ENCODE data around the gene CNTNAP2.
A peak's percentile ranks its signal among the peaks of the same experiment; 100 is the strongest.

Gene CNTNAP2

GRCh38 chr7:146658604-146659003 is 542.0 kb downstream of the CNTNAP2 start:
- H2BK5ac ChIP-seq (ENCODE audit: low read depth, low read length, poor library complexity) = no peak overlapping the region
- no peak overlapping the region for H2BK120ac ChIP-seq (ENCODE audit: insufficient read depth, low read length, poor library complexity)
- no peaks in the 10 kb centered on the region for H3K79me2 ChIP-seq (ENCODE audit: control insufficient read depth, insufficient read depth, low read length, poor library complexity)
- H2BK12ac ChIP-seq (ENCODE audit: low read length) = no peak overlapping the region
- no peak overlapping the region for H3K9ac ChIP-seq (ENCODE audit: low read length)
- DNase-seq = no peak
- H2AFZ ChIP-seq (ENCODE audit: insufficient read depth, low read length, poor library complexity) = no peak overlapping the region
- H3K27ac ChIP-seq (ENCODE audit: low read depth, low read length) = no peak overlapping the region
- H3K9me3 ChIP-seq (ENCODE audit: insufficient read depth, low read depth, low read length) = no peaks in the 10 kb centered on the region
- no peak overlapping the region for H4K12ac ChIP-seq (ENCODE audit: low read depth, low read length)
- H3K18ac ChIP-seq (ENCODE audit: low read length) = no peak overlapping the region
- H3K4me1 ChIP-seq (ENCODE audit: control insufficient read depth in 1 of 2, insufficient read depth in 2 of 2, low read length in 2 of 2) = no peaks in the 10 kb centered on the region
- H2AK5ac ChIP-seq (ENCODE audit: low read length) = no peak overlapping the region
- no peak overlapping the region for H3K4me2 ChIP-seq (ENCODE audit: low read length)
- H3K27me3 ChIP-seq (ENCODE audit: insufficient read depth, low read length) = no peaks in the 10 kb centered on the region
- no peak overlapping the region for H3K4me3 ChIP-seq (ENCODE audit: low read depth, low read length)
- H3K23ac ChIP-seq (ENCODE audit: low read length) = no peak overlapping the region
- H3K4ac ChIP-seq (ENCODE audit: low read depth, low read length) = no peak overlapping the region
- no peak overlapping the region for H4K8ac ChIP-seq (ENCODE audit: low read depth, low read length)
- H3K14ac ChIP-seq (ENCODE audit: low read length) = no peak overlapping the region
- no CpG with 5 or more reads among the region's 4 CpGs for WGBS (ENCODE audit: extremely low coverage, insufficient coverage, insufficient read length)
- no peaks in the 10 kb centered on the region for H3K36me3 ChIP-seq (ENCODE audit: control insufficient read depth in 1 of 2, insufficient read depth in 2 of 2, low read length in 2 of 2)
- no peak overlapping the region for H4K91ac ChIP-seq (ENCODE audit: low read depth, low read length)
- H3K79me1 ChIP-seq (ENCODE audit: low read length) = no peaks in the 10 kb centered on the region

DNA sequence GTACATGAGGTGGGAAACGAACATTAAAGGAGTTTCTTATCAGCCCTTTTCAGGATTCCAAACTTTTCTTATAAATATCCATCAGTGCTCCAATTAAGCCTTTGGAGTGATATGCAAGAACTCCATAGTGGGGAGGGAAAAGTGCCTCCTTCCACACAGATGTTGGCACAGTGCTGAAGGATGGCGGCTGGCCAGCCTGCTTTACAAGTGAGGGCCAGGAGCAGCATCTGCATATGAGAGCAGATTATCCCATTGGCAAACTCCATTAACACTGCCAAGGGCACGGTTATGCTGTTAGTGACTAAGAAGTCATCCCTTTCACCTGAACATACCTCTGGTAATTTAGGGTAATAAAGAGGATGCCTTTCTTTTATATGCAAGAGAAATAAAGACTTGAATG is 543.1 kb downstream of the CNTNAP2 start:
- no peak overlapping the region for H3K9ac ChIP-seq (ENCODE audit: low read length)
- no peak overlapping the region for H2AFZ ChIP-seq (ENCODE audit: insufficient read depth, low read length, poor library complexity)
- no peaks in the 10 kb centered on the region for H3K79me2 ChIP-seq (ENCODE audit: control insufficient read depth, insufficient read depth, low read length, poor library complexity)
- H3K79me1 ChIP-seq (ENCODE audit: low read length) = no peaks in the 10 kb centered on the region
- H3K4me2 ChIP-seq (ENCODE audit: low read length) = no peak overlapping the region
- H2BK12ac ChIP-seq (ENCODE audit: low read length) = no peak overlapping the region
- no peak overlapping the region for H2BK5ac ChIP-seq (ENCODE audit: low read depth, low read length, poor library complexity)
- no peak overlapping the region for H3K14ac ChIP-seq (ENCODE audit: low read length)
- no peak overlapping the region for H3K27ac ChIP-seq (ENCODE audit: low read depth, low read length)
- H4K8ac ChIP-seq (ENCODE audit: low read depth, low read length) = no peak overlapping the region
- H3K27me3 ChIP-seq (ENCODE audit: insufficient read depth, low read length) = no peaks in the 10 kb centered on the region
- H3K4ac ChIP-seq (ENCODE audit: low read depth, low read length) = no peak overlapping the region
- no peak overlapping the region for H2AK5ac ChIP-seq (ENCODE audit: low read length)
- no peak overlapping the region for H4K12ac ChIP-seq (ENCODE audit: low read depth, low read length)
- no CpG with 5 or more reads among the region's 3 CpGs for WGBS (ENCODE audit: extremely low coverage, insufficient coverage, insufficient read length)
- H3K9me3 ChIP-seq (ENCODE audit: insufficient read depth, low read depth, low read length) = no peaks in the 10 kb centered on the region
- H2BK120ac ChIP-seq (ENCODE audit: insufficient read depth, low read length, poor library complexity) = no peak overlapping the region
- no peak overlapping the region for H4K91ac ChIP-seq (ENCODE audit: low read depth, low read length)
- no peaks in the 10 kb centered on the region for H3K36me3 ChIP-seq (ENCODE audit: control insufficient read depth in 1 of 2, insufficient read depth in 2 of 2, low read length in 2 of 2)
- DNase-seq = no peak
- H3K4me1 ChIP-seq (ENCODE audit: control insufficient read depth in 1 of 2, insufficient read depth in 2 of 2, low read length in 2 of 2) = no peaks in the 10 kb centered on the region
- H3K18ac ChIP-seq (ENCODE audit: low read length) = no peak overlapping the region
- H3K4me3 ChIP-seq (ENCODE audit: low read depth, low read length) = no peak overlapping the region
- H3K23ac ChIP-seq (ENCODE audit: low read length) = peak overlapping the region; percentile 25

DNA sequence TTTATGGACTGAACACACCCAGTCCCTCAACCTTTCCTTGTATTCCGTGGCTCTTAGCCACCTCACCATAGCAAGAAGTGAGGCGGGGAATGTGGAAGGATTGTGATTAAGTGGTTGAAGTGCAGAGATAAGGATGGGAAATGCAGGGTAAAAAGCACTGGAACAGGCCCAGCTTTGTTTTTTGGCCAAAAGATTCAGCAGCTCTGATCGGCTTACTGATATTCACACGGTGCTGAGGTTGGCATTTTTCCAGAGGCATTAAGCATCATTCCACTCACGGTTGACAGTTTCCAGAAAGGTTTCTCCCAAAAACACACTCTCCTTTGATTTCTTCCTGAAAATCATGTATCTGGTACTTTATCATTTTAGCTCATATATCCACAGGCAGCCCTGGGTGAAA is 544.2 kb downstream of the CNTNAP2 start:
- H2AFZ ChIP-seq (ENCODE audit: insufficient read depth, low read length, poor library complexity) = no peak overlapping the region
- H4K91ac ChIP-seq (ENCODE audit: low read depth, low read length) = no peak overlapping the region
- H2BK5ac ChIP-seq (ENCODE audit: low read depth, low read length, poor library complexity) = no peak overlapping the region
- no peak overlapping the region for H3K23ac ChIP-seq (ENCODE audit: low read length)
- no peak overlapping the region for H3K27ac ChIP-seq (ENCODE audit: low read depth, low read length)
- no peak overlapping the region for H3K9ac ChIP-seq (ENCODE audit: low read length)
- no peak overlapping the region for H4K8ac ChIP-seq (ENCODE audit: low read depth, low read length)
- H2BK120ac ChIP-seq (ENCODE audit: insufficient read depth, low read length, poor library complexity) = no peak overlapping the region
- H3K4ac ChIP-seq (ENCODE audit: low read depth, low read length) = no peak overlapping the region
- H2AK5ac ChIP-seq (ENCODE audit: low read length) = no peak overlapping the region
- no peak overlapping the region for H3K4me3 ChIP-seq (ENCODE audit: low read depth, low read length)
- H3K79me2 ChIP-seq (ENCODE audit: control insufficient read depth, insufficient read depth, low read length, poor library complexity) = no peaks in the 10 kb centered on the region
- no peaks in the 10 kb centered on the region for H3K27me3 ChIP-seq (ENCODE audit: insufficient read depth, low read length)
- H3K9me3 ChIP-seq (ENCODE audit: insufficient read depth, low read depth, low read length) = no peaks in the 10 kb centered on the region
- DNase-seq = no peak
- no peak overlapping the region for H3K18ac ChIP-seq (ENCODE audit: low read length)
- no peaks in the 10 kb centered on the region for H3K36me3 ChIP-seq (ENCODE audit: control insufficient read depth in 1 of 2, insufficient read depth in 2 of 2, low read length in 2 of 2)
- H3K79me1 ChIP-seq (ENCODE audit: low read length) = no peaks in the 10 kb centered on the region
- H3K4me1 ChIP-seq (ENCODE audit: control insufficient read depth in 1 of 2, insufficient read depth in 2 of 2, low read length in 2 of 2) = no peaks in the 10 kb centered on the region
- no peak overlapping the region for H3K4me2 ChIP-seq (ENCODE audit: low read length)
- no CpG with 5 or more reads among the region's 5 CpGs for WGBS (ENCODE audit: extremely low coverage, insufficient coverage, insufficient read length)
- no peak overlapping the region for H4K12ac ChIP-seq (ENCODE audit: low read depth, low read length)
- H3K14ac ChIP-seq (ENCODE audit: low read length) = no peak overlapping the region
- H2BK12ac ChIP-seq (ENCODE audit: low read length) = no peak overlapping the region

DNA sequence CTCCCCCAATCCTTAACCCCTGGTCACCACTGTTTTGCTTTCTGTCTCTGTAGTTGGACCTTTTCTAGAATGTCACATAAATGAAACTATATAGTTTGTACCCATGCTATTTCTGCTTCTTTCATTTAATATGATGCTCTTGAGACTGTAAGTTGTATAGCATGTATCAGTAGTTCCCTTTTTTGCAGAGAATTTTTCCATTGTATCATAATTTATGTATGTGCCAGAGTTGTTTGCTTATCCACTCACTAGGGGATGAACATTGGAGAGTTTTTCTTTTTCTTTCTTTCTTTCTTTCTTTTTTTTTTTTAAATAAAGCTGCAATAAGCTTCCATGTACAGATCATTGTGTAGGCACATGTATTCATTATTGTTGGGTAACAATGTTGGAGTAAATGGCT is 544.8 kb downstream of the CNTNAP2 start:
- no peak overlapping the region for H4K8ac ChIP-seq (ENCODE audit: low read depth, low read length)
- H3K27ac ChIP-seq (ENCODE audit: low read depth, low read length) = no peak overlapping the region
- no peak overlapping the region for H3K4ac ChIP-seq (ENCODE audit: low read depth, low read length)
- H3K18ac ChIP-seq (ENCODE audit: low read length) = no peak overlapping the region
- H3K4me2 ChIP-seq (ENCODE audit: low read length) = no peak overlapping the region
- H4K12ac ChIP-seq (ENCODE audit: low read depth, low read length) = no peak overlapping the region
- no peak for DNase-seq
- no peak overlapping the region for H3K9ac ChIP-seq (ENCODE audit: low read length)
- H3K4me3 ChIP-seq (ENCODE audit: low read depth, low read length) = no peak overlapping the region
- no peaks in the 10 kb centered on the region for H3K36me3 ChIP-seq (ENCODE audit: control insufficient read depth in 1 of 2, insufficient read depth in 2 of 2, low read length in 2 of 2)
- H3K27me3 ChIP-seq (ENCODE audit: insufficient read depth, low read length) = no peaks in the 10 kb centered on the region
- no peak overlapping the region for H2BK120ac ChIP-seq (ENCODE audit: insufficient read depth, low read length, poor library complexity)
- no peaks in the 10 kb centered on the region for H3K79me1 ChIP-seq (ENCODE audit: low read length)
- H3K79me2 ChIP-seq (ENCODE audit: control insufficient read depth, insufficient read depth, low read length, poor library complexity) = no peaks in the 10 kb centered on the region
- H3K4me1 ChIP-seq (ENCODE audit: control insufficient read depth in 1 of 2, insufficient read depth in 2 of 2, low read length in 2 of 2) = no peaks in the 10 kb centered on the region
- no peak overlapping the region for H3K23ac ChIP-seq (ENCODE audit: low read length)
- no peak overlapping the region for H2BK12ac ChIP-seq (ENCODE audit: low read length)
- no peak overlapping the region for H3K14ac ChIP-seq (ENCODE audit: low read length)
- no peak overlapping the region for H2AK5ac ChIP-seq (ENCODE audit: low read length)
- no peak overlapping the region for H4K91ac ChIP-seq (ENCODE audit: low read depth, low read length)
- H2AFZ ChIP-seq (ENCODE audit: insufficient read depth, low read length, poor library complexity) = no peak overlapping the region
- no peak overlapping the region for H2BK5ac ChIP-seq (ENCODE audit: low read depth, low read length, poor library complexity)
- H3K9me3 ChIP-seq (ENCODE audit: insufficient read depth, low read depth, low read length) = no peaks in the 10 kb centered on the region

GRCh38 chr7:146661929-146662328 is 545.3 kb downstream of the CNTNAP2 start:
- Histone ChIP-seq H3K79me2 (ENCODE audit: control insufficient read depth, insufficient read depth, low read length, poor library complexity) (no peaks in the 10 kb centered on the region), H3K9ac (ENCODE audit: low read length) (no peak overlapping the region), H3K36me3 (ENCODE audit: control insufficient read depth in 1 of 2, insufficient read depth in 2 of 2, low read length in 2 of 2) (no peaks in the 10 kb centered on the region), H3K4me1 (ENCODE audit: control insufficient read depth in 1 of 2, insufficient read depth in 2 of 2, low read length in 2 of 2) (no peaks in the 10 kb centered on the region), H2BK12ac (ENCODE audit: low read length) (no peak overlapping the region), H3K79me1 (ENCODE audit: low read length) (no peaks in the 10 kb centered on the region), H2BK5ac (ENCODE audit: low read depth, low read length, poor library complexity) (no peak overlapping the region), H3K27ac (ENCODE audit: low read depth, low read length) (no peak overlapping the region), H3K27me3 (ENCODE audit: insufficient read depth, low read length) (no peaks in the 10 kb centered on the region), H2AFZ (ENCODE audit: insufficient read depth, low read length, poor library complexity) (no peak overlapping the region), H2AK5ac (ENCODE audit: low read length) (no peak overlapping the region), H3K4ac (ENCODE audit: low read depth, low read length) (no peak overlapping the region), H3K4me2 (ENCODE audit: low read length) (no peak overlapping the region), H3K23ac (ENCODE audit: low read length) (no peak overlapping the region), H3K18ac (ENCODE audit: low read length) (no peak overlapping the region), H2BK120ac (ENCODE audit: insufficient read depth, low read length, poor library complexity) (no peak overlapping the region), H3K9me3 (ENCODE audit: insufficient read depth, low read depth, low read length) (no peaks in the 10 kb centered on the region), H3K4me3 (ENCODE audit: low read depth, low read length) (no peak overlapping the region), H4K91ac (ENCODE audit: low read depth, low read length) (no peak overlapping the region), H4K12ac (ENCODE audit: low read depth, low read length) (no peak overlapping the region), H3K14ac (ENCODE audit: low read length) (no peak overlapping the region), H4K8ac (ENCODE audit: low read depth, low read length) (no peak overlapping the region)
- no peak for DNase-seq
- WGBS (ENCODE audit: extremely low coverage, insufficient coverage, insufficient read length) = no CpG with 5 or more reads among the region's 12 CpGs
